ENCODE measurements around the gene SMYD3.
A peak's percentile ranks its signal among the peaks of the same experiment; 100 is the strongest.

The SMYD3 gene

GRCh38 chr1:245961137-245961540 is 545.9 kb downstream of the SMYD3 start:
- Histone ChIP-seq H4K8ac (ENCODE audit: low read length) (no peak overlapping the region), H3K4me3 (ENCODE audit: insufficient read depth in 1 of 2, low read depth in 1 of 2, low read length in 2 of 2) (no peak overlapping the region), H4K91ac (ENCODE audit: low read length) (no peak overlapping the region), H2AFZ (ENCODE audit: low read depth, low read length) (no peak overlapping the region), H3K79me1 (replicated peaks; ENCODE audit: low read length, poor library complexity, severe bottlenecking) (peaks cover 6% of the 10 kb centered on the region), H2BK15ac (ENCODE audit: low read depth, poor library complexity, severe bottlenecking) (no peak overlapping the region), H3K23ac (ENCODE audit: low read length in 2 of 2) (no peak overlapping the region), H3K4me2 (ENCODE audit: low read length, poor library complexity, severe bottlenecking) (no peak overlapping the region), H3K9me3 (ENCODE audit: control insufficient read depth, low read length) (no peaks in the 10 kb centered on the region), H3K9ac (ENCODE audit: low read length) (no peak overlapping the region), H2BK120ac (ENCODE audit: low read depth, low read length) (no peak overlapping the region), H2AK5ac (ENCODE audit: low read length, severe bottlenecking) (no peak overlapping the region), H3K27ac (ENCODE audit: low read length, poor library complexity, severe bottlenecking) (no peak overlapping the region), H3K4ac (ENCODE audit: low read depth in 1 of 2, low read length in 2 of 2) (no peak overlapping the region), H2BK5ac (ENCODE audit: low read depth, low read length, poor library complexity, severe bottlenecking) (no peak overlapping the region), H3K14ac (ENCODE audit: low read length in 2 of 2) (no peak overlapping the region), H2BK12ac (ENCODE audit: low read length in 2 of 2) (no peak overlapping the region), H3K4me1 (ENCODE audit: control insufficient read depth, insufficient read depth, low read depth, low read length) (no peaks in the 10 kb centered on the region), H3K27me3 (ENCODE audit: control insufficient read depth in 1 of 2, insufficient read depth in 1 of 2, low read length in 2 of 2) (no peaks in the 10 kb centered on the region), H3K36me3 (ENCODE audit: control insufficient read depth in 1 of 2, insufficient read depth in 2 of 2, low read depth in 1 of 2, low read length in 2 of 2) (no peaks in the 10 kb centered on the region), H3K18ac (ENCODE audit: low read depth in 1 of 2, low read length in 2 of 2) (no peak overlapping the region)
- 83% methylated on average over 2 of the region's 3 CpGs for WGBS
- peak; percentile 61 for DNase-seq

GRCh38 chr1:245960171-245960570 is 546.9 kb downstream of the SMYD3 start:
- DNase-seq, result no peak
- Histone ChIP-seq H4K8ac (ENCODE audit: low read length) (peak overlapping the region; percentile 36), H4K91ac (ENCODE audit: low read length) (no peak overlapping the region), H3K4me3 (ENCODE audit: insufficient read depth in 1 of 2, low read depth in 1 of 2, low read length in 2 of 2) (no peak overlapping the region), H3K9ac (ENCODE audit: low read length) (no peak overlapping the region), H2AFZ (ENCODE audit: low read depth, low read length) (no peak overlapping the region), H3K23ac (ENCODE audit: low read length in 2 of 2) (no peak overlapping the region), H3K9me3 (ENCODE audit: control insufficient read depth, low read length) (no peaks in the 10 kb centered on the region), H3K14ac (ENCODE audit: low read length in 2 of 2) (peak overlapping the region in 1 of 2 experiments; percentile 51), H3K36me3 (ENCODE audit: control insufficient read depth in 1 of 2, insufficient read depth in 2 of 2, low read depth in 1 of 2, low read length in 2 of 2) (no peaks in the 10 kb centered on the region), H3K4ac (ENCODE audit: low read depth in 1 of 2, low read length in 2 of 2) (peak overlapping the region in 1 of 2 experiments; percentile 55), H2BK12ac (ENCODE audit: low read length in 2 of 2) (peak overlapping the region; percentile 46 to 77), H3K18ac (ENCODE audit: low read depth in 1 of 2, low read length in 2 of 2) (no peak overlapping the region), H2BK15ac (ENCODE audit: low read depth, poor library complexity, severe bottlenecking) (no peak overlapping the region), H3K4me2 (ENCODE audit: low read length, poor library complexity, severe bottlenecking) (no peak overlapping the region), H3K27me3 (ENCODE audit: control insufficient read depth in 1 of 2, insufficient read depth in 1 of 2, low read length in 2 of 2) (no peaks in the 10 kb centered on the region), H2BK5ac (ENCODE audit: low read depth, low read length, poor library complexity, severe bottlenecking) (no peak overlapping the region), H2BK120ac (ENCODE audit: low read depth, low read length) (no peak overlapping the region), H3K79me1 (replicated peaks; ENCODE audit: low read length, poor library complexity, severe bottlenecking) (peaks cover 4% of the 10 kb centered on the region), H3K4me1 (ENCODE audit: control insufficient read depth, insufficient read depth, low read depth, low read length) (no peaks in the 10 kb centered on the region), H2AK5ac (ENCODE audit: low read length, severe bottlenecking) (no peak overlapping the region), H3K27ac (ENCODE audit: low read length, poor library complexity, severe bottlenecking) (no peak overlapping the region)
- WGBS, result 88% methylated on average over 3 of the region's 4 CpGs

- Histone ChIP-seq H3K27ac (ENCODE audit: low read length, poor library complexity, severe bottlenecking) (no peak overlapping the region), H2BK12ac (ENCODE audit: low read length in 2 of 2) (no peak overlapping the region), H3K27me3 (ENCODE audit: control insufficient read depth in 1 of 2, insufficient read depth in 1 of 2, low read length in 2 of 2) (no peaks in the 10 kb centered on the region), H3K4ac (ENCODE audit: low read depth in 1 of 2, low read length in 2 of 2) (peak overlapping the region in 1 of 2 experiments; percentile 41), H2AFZ (ENCODE audit: low read depth, low read length) (no peak overlapping the region), H3K18ac (ENCODE audit: low read depth in 1 of 2, low read length in 2 of 2) (peak overlapping the region in 1 of 2 experiments; percentile 30), H3K9me3 (ENCODE audit: control insufficient read depth, low read length) (no peaks in the 10 kb centered on the region), H2BK15ac (ENCODE audit: low read depth, poor library complexity, severe bottlenecking) (no peak overlapping the region), H3K36me3 (ENCODE audit: control insufficient read depth in 1 of 2, insufficient read depth in 2 of 2, low read depth in 1 of 2, low read length in 2 of 2) (no peaks in the 10 kb centered on the region), H3K23ac (ENCODE audit: low read length in 2 of 2) (peak overlapping the region in 1 of 2 experiments; percentile 40), H3K79me1 (replicated peaks; ENCODE audit: low read length, poor library complexity, severe bottlenecking) (no peaks in the 10 kb centered on the region), H3K4me3 (ENCODE audit: insufficient read depth in 1 of 2, low read depth in 1 of 2, low read length in 2 of 2) (no peak overlapping the region), H4K8ac (ENCODE audit: low read length) (no peak overlapping the region), H3K14ac (ENCODE audit: low read length in 2 of 2) (no peak overlapping the region), H3K4me1 (ENCODE audit: control insufficient read depth, insufficient read depth, low read depth, low read length) (peaks cover 3% of the 10 kb centered on the region), H4K91ac (ENCODE audit: low read length) (no peak overlapping the region), H3K9ac (ENCODE audit: low read length) (no peak overlapping the region), H2BK5ac (ENCODE audit: low read depth, low read length, poor library complexity, severe bottlenecking) (no peak overlapping the region), H2BK120ac (ENCODE audit: low read depth, low read length) (no peak overlapping the region), H2AK5ac (ENCODE audit: low read length, severe bottlenecking) (no peak overlapping the region), H3K4me2 (ENCODE audit: low read length, poor library complexity, severe bottlenecking) (no peak overlapping the region)
- WGBS, result 90% methylated on average over 6 of the region's 6 CpGs
- DNase-seq, result no peak
Measured at GRCh38 chr1:245958016-245958415, 549.1 kb downstream of the SMYD3 start.

- no peaks in the 10 kb centered on the region for H3K79me1 ChIP-seq (replicated peaks; ENCODE audit: low read length, poor library complexity, severe bottlenecking)
- no peak overlapping the region for H3K9ac ChIP-seq (ENCODE audit: low read length)
- H3K4me1 ChIP-seq (ENCODE audit: control insufficient read depth, insufficient read depth, low read depth, low read length), result peaks cover 3% of the 10 kb centered on the region
- no peak overlapping the region for H2AFZ ChIP-seq (ENCODE audit: low read depth, low read length)
- no peak overlapping the region for H2AK5ac ChIP-seq (ENCODE audit: low read length, severe bottlenecking)
- no peak overlapping the region for H4K8ac ChIP-seq (ENCODE audit: low read length)
- H3K4me3 ChIP-seq (ENCODE audit: insufficient read depth in 1 of 2, low read depth in 1 of 2, low read length in 2 of 2), result no peak overlapping the region
- no peak overlapping the region for H2BK5ac ChIP-seq (ENCODE audit: low read depth, low read length, poor library complexity, severe bottlenecking)
- no peak overlapping the region for H2BK12ac ChIP-seq (ENCODE audit: low read length in 2 of 2)
- no peak overlapping the region for H3K4me2 ChIP-seq (ENCODE audit: low read length, poor library complexity, severe bottlenecking)
- H3K23ac ChIP-seq (ENCODE audit: low read length in 2 of 2), result no peak overlapping the region
- no peak overlapping the region for H2BK120ac ChIP-seq (ENCODE audit: low read depth, low read length)
- DNase-seq, result no peak
- no peak overlapping the region for H3K14ac ChIP-seq (ENCODE audit: low read length in 2 of 2)
- no peaks in the 10 kb centered on the region for H3K9me3 ChIP-seq (ENCODE audit: control insufficient read depth, low read length)
- no peak overlapping the region for H3K18ac ChIP-seq (ENCODE audit: low read depth in 1 of 2, low read length in 2 of 2)
- no peak overlapping the region for H4K91ac ChIP-seq (ENCODE audit: low read length)
- WGBS, result 82% methylated on average over 7 of the region's 7 CpGs
- H3K27ac ChIP-seq (ENCODE audit: low read length, poor library complexity, severe bottlenecking), result no peak overlapping the region
- H2BK15ac ChIP-seq (ENCODE audit: low read depth, poor library complexity, severe bottlenecking), result no peak overlapping the region
- H3K36me3 ChIP-seq (ENCODE audit: control insufficient read depth in 1 of 2, insufficient read depth in 2 of 2, low read depth in 1 of 2, low read length in 2 of 2), result no peaks in the 10 kb centered on the region
- H3K4ac ChIP-seq (ENCODE audit: low read depth in 1 of 2, low read length in 2 of 2), result no peak overlapping the region
- no peaks in the 10 kb centered on the region for H3K27me3 ChIP-seq (ENCODE audit: control insufficient read depth in 1 of 2, insufficient read depth in 1 of 2, low read length in 2 of 2)
Measured at GRCh38 chr1:245957427-245957826, 549.7 kb downstream of the SMYD3 start.
